Stomach (tissue), 4 donors: ENCODE results near the gene PLPPR2.

ENCODE experiments used
- EP300 ChIP-seq: sonication (generic); formaldehyde crosslinking; IDR thresholded peaks from one replicate; pipeline ENCODE4 v1.6.1; 2017; ENCODE audit warnings: antibody characterized with exemption
- POLR2A ChIP-seq, 4 donors: fragments of 450-650 bp; IDR thresholded peaks; one replicate each; pipeline ENCODE4 v1.6.1; 2016; ENCODE audit warnings: antibody characterized with exemption in 4 of 4, control low read depth in 2 of 4, mild to moderate bottlenecking in 1 of 4, moderate library complexity in 1 of 4
- POLR2AphosphoS5 ChIP-seq, 3 donors: sonication (generic); formaldehyde crosslinking; IDR thresholded peaks; one replicate each; pipeline ENCODE4 v1.6.1; 2016; ENCODE audit warnings: antibody characterized with exemption in 3 of 3
- TF ChIP-seq, protein P1 (sequence below), 7 experiments: fragments of 450-650 bp in 4 of 7; fragments of 200-600 bp in 3 of 7; sonication (generic) in 3 of 7; IDR thresholded peaks; one replicate each; pipeline ENCODE4 v1.5.1; 2016 to 2019; ENCODE audit warnings: antibody characterized with exemption in 7 of 7, control low read depth in 2 of 7, mild to moderate bottlenecking in 1 of 7

DNA sequence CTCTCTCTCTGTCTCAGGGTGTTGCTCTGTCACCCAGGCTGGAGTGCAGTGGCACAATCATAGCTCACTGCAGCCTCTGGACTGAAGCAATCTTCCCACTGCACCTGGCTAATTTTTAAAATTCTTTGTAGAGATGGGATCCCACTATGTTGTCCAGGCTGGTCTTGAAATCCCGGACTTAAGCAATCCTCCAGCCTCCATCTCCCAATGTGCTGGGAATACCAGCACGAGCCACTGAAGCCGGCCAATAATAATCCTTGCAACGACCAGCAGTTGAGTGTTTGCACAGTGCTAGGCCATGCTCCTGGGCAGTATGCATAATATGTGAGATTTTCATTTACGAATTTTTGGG lies 29.5 kb downstream of the PLPPR2 start:
- TF ChIP-seq EP300 (no peak), POLR2A (IDR thresholded peaks at IDR 0.05) (no peak), POLR2AphosphoS5 (IDR thresholded peaks at IDR 0.05) (no peak)
- TF ChIP-seq, protein P1, sequence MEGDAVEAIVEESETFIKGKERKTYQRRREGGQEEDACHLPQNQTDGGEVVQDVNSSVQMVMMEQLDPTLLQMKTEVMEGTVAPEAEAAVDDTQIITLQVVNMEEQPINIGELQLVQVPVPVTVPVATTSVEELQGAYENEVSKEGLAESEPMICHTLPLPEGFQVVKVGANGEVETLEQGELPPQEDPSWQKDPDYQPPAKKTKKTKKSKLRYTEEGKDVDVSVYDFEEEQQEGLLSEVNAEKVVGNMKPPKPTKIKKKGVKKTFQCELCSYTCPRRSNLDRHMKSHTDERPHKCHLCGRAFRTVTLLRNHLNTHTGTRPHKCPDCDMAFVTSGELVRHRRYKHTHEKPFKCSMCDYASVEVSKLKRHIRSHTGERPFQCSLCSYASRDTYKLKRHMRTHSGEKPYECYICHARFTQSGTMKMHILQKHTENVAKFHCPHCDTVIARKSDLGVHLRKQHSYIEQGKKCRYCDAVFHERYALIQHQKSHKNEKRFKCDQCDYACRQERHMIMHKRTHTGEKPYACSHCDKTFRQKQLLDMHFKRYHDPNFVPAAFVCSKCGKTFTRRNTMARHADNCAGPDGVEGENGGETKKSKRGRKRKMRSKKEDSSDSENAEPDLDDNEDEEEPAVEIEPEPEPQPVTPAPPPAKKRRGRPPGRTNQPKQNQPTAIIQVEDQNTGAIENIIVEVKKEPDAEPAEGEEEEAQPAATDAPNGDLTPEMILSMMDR (IDR thresholded peaks at IDR 0.05) = no peak
